ENCODE results near the gene C14orf39. TPM values are rescaled to one million over a fixed set of nuclear protein-coding genes. Genes with fewer than 3 reads are reported as not detected.

C14orf39 gene
- total RNA-seq, 1 experiment from 2014 or later: 0.47 TPM

DNA sequence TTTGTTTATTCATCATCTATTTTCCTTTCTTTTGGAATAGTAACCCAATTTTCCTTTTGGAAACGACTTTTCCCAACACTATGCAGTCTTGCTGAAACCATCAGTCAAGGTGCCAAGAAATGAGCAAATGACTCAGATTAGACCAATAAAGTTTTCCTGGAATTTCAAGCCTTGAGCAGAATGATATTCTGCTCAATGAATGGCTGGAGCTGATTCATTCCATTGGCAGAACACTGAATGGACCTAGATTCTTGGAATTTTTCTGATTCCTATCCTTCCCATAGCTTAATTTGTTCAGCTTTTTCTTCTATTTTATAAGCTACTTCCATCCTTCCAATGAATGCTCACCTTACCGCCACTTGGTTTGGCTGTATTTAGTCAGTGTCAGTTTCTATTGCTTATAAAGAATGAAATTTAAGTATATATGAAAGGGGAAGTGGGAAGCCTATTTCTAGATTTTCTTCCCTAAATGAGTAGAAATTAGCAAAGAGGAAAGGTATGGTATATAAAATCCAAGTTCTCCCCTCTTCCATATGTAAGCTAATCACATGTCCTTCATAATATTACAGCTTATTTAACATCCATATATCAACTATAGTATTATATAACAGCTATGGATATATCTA lies 89.0 kb downstream of the C14orf39 start:
- H3K36me3 ChIP-seq (ENCODE audit: low read depth, low read length): no peaks in the 10 kb centered on the region
- no peak overlapping the region for H2AFZ ChIP-seq (ENCODE audit: low read length)
- no peaks in the 10 kb centered on the region for H3K4me1 ChIP-seq (ENCODE audit: insufficient read depth, low read length)
- no TSS peak for BruUV-seq (replicated peaks)
- peak; percentile 33 for DNase-seq
- TF ChIP-seq, protein P1, sequence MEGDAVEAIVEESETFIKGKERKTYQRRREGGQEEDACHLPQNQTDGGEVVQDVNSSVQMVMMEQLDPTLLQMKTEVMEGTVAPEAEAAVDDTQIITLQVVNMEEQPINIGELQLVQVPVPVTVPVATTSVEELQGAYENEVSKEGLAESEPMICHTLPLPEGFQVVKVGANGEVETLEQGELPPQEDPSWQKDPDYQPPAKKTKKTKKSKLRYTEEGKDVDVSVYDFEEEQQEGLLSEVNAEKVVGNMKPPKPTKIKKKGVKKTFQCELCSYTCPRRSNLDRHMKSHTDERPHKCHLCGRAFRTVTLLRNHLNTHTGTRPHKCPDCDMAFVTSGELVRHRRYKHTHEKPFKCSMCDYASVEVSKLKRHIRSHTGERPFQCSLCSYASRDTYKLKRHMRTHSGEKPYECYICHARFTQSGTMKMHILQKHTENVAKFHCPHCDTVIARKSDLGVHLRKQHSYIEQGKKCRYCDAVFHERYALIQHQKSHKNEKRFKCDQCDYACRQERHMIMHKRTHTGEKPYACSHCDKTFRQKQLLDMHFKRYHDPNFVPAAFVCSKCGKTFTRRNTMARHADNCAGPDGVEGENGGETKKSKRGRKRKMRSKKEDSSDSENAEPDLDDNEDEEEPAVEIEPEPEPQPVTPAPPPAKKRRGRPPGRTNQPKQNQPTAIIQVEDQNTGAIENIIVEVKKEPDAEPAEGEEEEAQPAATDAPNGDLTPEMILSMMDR (conservative IDR thresholded peaks at IDR 0.05; ENCODE audit: low read depth, low read length): no peak
- no peaks in the 10 kb centered on the region for H3K27me3 ChIP-seq (ENCODE audit: low read length)
- no peaks in the 10 kb centered on the region for H4K20me1 ChIP-seq (ENCODE audit: low read length)
- H3K9me3 ChIP-seq (ENCODE audit: low read length): no peaks in the 10 kb centered on the region
- no peak overlapping the region for H3K4me3 ChIP-seq (ENCODE audit: low read length)
- ChIA-PET POLR2A (ENCODE audit: unreplicated experiment) (no interaction called here), CTCF (no interaction called here)
- H3K27ac ChIP-seq (ENCODE audit: low read length): no peak overlapping the region
- H3K79me2 ChIP-seq (ENCODE audit: low read length): no peaks in the 10 kb centered on the region
- intact Hi-C loops (cut with micrococcal nuclease): no loop called here
- peak; percentile 55; the same call in 1 of the 2 replicates for ATAC-seq
- H3K9me2 ChIP-seq (replicated peaks; ENCODE audit: low read length): no peaks in the 10 kb centered on the region
- H3F3A ChIP-seq (ENCODE audit: low read length, unreplicated experiment): no peaks in the 10 kb centered on the region
- H3K4me2 ChIP-seq (ENCODE audit: low read length): no peak overlapping the region
- H3K9ac ChIP-seq (ENCODE audit: low read length): no peak overlapping the region

Other genes with a start within 250 kb of the C14orf39 start
- gene PPM1A, start 236.8 kb downstream of the C14orf39 start, total RNA-seq (2014; rRNA removed): 69.3 and 69.4 TPM in 2 replicates
- gene SIX6, start 23.1 kb upstream of the C14orf39 start, total RNA-seq (2014; rRNA removed): not detected in 2 replicates
- 16.5 and 18.2 TPM in 2 replicates for gene SIX1, start 163.4 kb upstream of the C14orf39 start, total RNA-seq (2014; rRNA removed)
- 29.2 and 33.2 TPM in 2 replicates for gene SIX4, start 238.3 kb upstream of the C14orf39 start, total RNA-seq (2014; rRNA removed)
- gene MNAT1, start 248.7 kb upstream of the C14orf39 start, total RNA-seq (2014; rRNA removed): 88.6 and 95.7 TPM in 2 replicates

Data from PC-3 (cell line).